GM20431 (cell line): ENCODE measurements around the gene BCL2.
"Not testable (repeated sequence)": the region's sequence is repeated elsewhere in the genome, so short reads cannot be mapped to it uniquely, and the experiment has no call there.

Experiments
- in situ Hi-C: fragments of 300-500 bp; cut with MseI, MboI; formaldehyde crosslinking; loops from one replicate; pipeline ENCODE4 v1.15.0; 2020; ENCODE audit warnings: low sequenced_read_pairs; ENCODE audit not compliant: unreplicated experiment

BCL2 gene

GRCh38 chr18:63240531-63241316 lies 78.8 kb downstream of the BCL2 start:
- in situ Hi-C loops: no loop called here

GRCh38 chr18:63238693-63239075 lies 80.9 kb downstream of the BCL2 start:
- in situ Hi-C loops: no loop called here

GRCh38 chr18:63237881-63238692 lies 81.5 kb downstream of the BCL2 start:
- in situ Hi-C loops: no loop called here

GRCh38 chr18:63236921-63237846 lies 82.4 kb downstream of the BCL2 start:
- in situ Hi-C loops: no loop called here

GRCh38 chr18:63236406-63236805 lies 83.2 kb downstream of the BCL2 start:
- in situ Hi-C loops: no loop called here

- in situ Hi-C loops: not testable (repeated sequence)
These were observed 83.6 kb downstream of the BCL2 start for GRCh38 chr18:63235920-63236319.

GRCh38 chr18:63234841-63235240 lies 84.7 kb downstream of the BCL2 start:
- in situ Hi-C loops: no loop called here

GRCh38 chr18:63234432-63234831 lies 85.1 kb downstream of the BCL2 start:
- in situ Hi-C loops: no loop called here

- in situ Hi-C loops: no loop called here
These were observed 86.2 kb downstream of the BCL2 start for GRCh38 chr18:63233334-63233733.

GRCh38 chr18:63232826-63233225 lies 86.7 kb downstream of the BCL2 start:
- in situ Hi-C loops: no loop called here

- in situ Hi-C loops: no loop called here
These were observed 89.6 kb downstream of the BCL2 start for GRCh38 chr18:63229971-63230370.

- in situ Hi-C loops: no loop called here
These were observed 94.1 kb downstream of the BCL2 start for GRCh38 chr18:63225434-63225833.

- in situ Hi-C loops: no loop called here
These were observed 94.9 kb downstream of the BCL2 start for GRCh38 chr18:63224630-63225029.

- in situ Hi-C loops: no loop called here
These were observed 95.7 kb downstream of the BCL2 start for GRCh38 chr18:63223837-63224236.

- in situ Hi-C loops: no loop called here
These were observed 98.7 kb downstream of the BCL2 start for GRCh38 chr18:63220903-63221302.

GRCh38 chr18:63218472-63218871 lies 101.1 kb downstream of the BCL2 start:
- in situ Hi-C loops: no loop called here

- in situ Hi-C loops: no loop called here
These were observed 102.9 kb downstream of the BCL2 start for GRCh38 chr18:63216516-63217311.

- in situ Hi-C loops: no loop called here
These were observed 105.5 kb downstream of the BCL2 start for GRCh38 chr18:63213936-63214671.

GRCh38 chr18:63213331-63213900 lies 106.2 kb downstream of the BCL2 start:
- in situ Hi-C loops: no loop called here
